ENCODE data around the gene RASD1.
"Not testable (repeated sequence)": the region's sequence is repeated elsewhere in the genome, so short reads cannot be mapped to it uniquely, and the experiment has no call there.

The RASD1 gene

GRCh38 chr17:17462048-17462824, 34.0 kb downstream of the RASD1 start:
- DNase-seq (ENCODE audit: low spot score): no peak
- no peak for TF ChIP-seq CTCF (IDR thresholded peaks at IDR 0.05; ENCODE audit: extremely low read depth, missing control alignments)

- no peak for DNase-seq (ENCODE audit: low spot score)
- no peak for TF ChIP-seq CTCF (IDR thresholded peaks at IDR 0.05; ENCODE audit: extremely low read depth, missing control alignments)
Observed at GRCh38 chr17:17460038-17460437, 36.2 kb downstream of the RASD1 start.

- TF ChIP-seq CTCF (IDR thresholded peaks at IDR 0.05; ENCODE audit: extremely low read depth, missing control alignments): no peak
- no peak for DNase-seq (ENCODE audit: low spot score)
Observed at GRCh38 chr17:17457680-17458079, 38.5 kb downstream of the RASD1 start.

- no peak for DNase-seq (ENCODE audit: low spot score)
- no peak for TF ChIP-seq CTCF (IDR thresholded peaks at IDR 0.05; ENCODE audit: extremely low read depth, missing control alignments)
Observed at GRCh38 chr17:17456251-17456650, 39.9 kb downstream of the RASD1 start.

GRCh38 chr17:17455173-17455572, 41.0 kb downstream of the RASD1 start:
- no peak for DNase-seq (ENCODE audit: low spot score)
- no peak for TF ChIP-seq CTCF (IDR thresholded peaks at IDR 0.05; ENCODE audit: extremely low read depth, missing control alignments)

GRCh38 chr17:17454700-17455099, 41.5 kb downstream of the RASD1 start:
- DNase-seq (ENCODE audit: low spot score): not testable (repeated sequence)

- no peak for DNase-seq (ENCODE audit: low spot score)
- no peak for TF ChIP-seq CTCF (IDR thresholded peaks at IDR 0.05; ENCODE audit: extremely low read depth, missing control alignments)
Observed at GRCh38 chr17:17454276-17454675, 41.9 kb downstream of the RASD1 start.

- TF ChIP-seq CTCF (IDR thresholded peaks at IDR 0.05; ENCODE audit: extremely low read depth, missing control alignments): no peak
- DNase-seq (ENCODE audit: low spot score): no peak
Observed at GRCh38 chr17:17453088-17453487, 43.1 kb downstream of the RASD1 start.
